Adrenal gland (tissue), 5 donors: ENCODE results near the gene ASH1L.

Experiments
- POLR2A ChIP-seq, 2 donors: fragments of 450-650 bp; IDR thresholded peaks; one replicate each; pipeline ENCODE4 v1.6.1; 2017; ENCODE audit warnings: antibody characterized with exemption in 2 of 2, mild to moderate bottlenecking in 2 of 2, moderate library complexity in 1 of 2
- TF ChIP-seq, protein P1 (sequence below), 6 experiments: fragments of 450-650 bp in 4 of 6; fragments of 200-600 bp in 2 of 6; sonication (generic) in 1 of 6; IDR thresholded peaks; 1 replicate in 5 of 6; 2 replicates in 1 of 6; pipeline versions ENCODE4 v1.5.1 to v1.8.0; 2016 to 2021; ENCODE audit warnings: antibody characterized with exemption in 6 of 6, mild to moderate bottlenecking in 2 of 6, moderate library complexity in 1 of 6
- donor health status: DM: no; HTN: no; CAD: no.

DNA sequence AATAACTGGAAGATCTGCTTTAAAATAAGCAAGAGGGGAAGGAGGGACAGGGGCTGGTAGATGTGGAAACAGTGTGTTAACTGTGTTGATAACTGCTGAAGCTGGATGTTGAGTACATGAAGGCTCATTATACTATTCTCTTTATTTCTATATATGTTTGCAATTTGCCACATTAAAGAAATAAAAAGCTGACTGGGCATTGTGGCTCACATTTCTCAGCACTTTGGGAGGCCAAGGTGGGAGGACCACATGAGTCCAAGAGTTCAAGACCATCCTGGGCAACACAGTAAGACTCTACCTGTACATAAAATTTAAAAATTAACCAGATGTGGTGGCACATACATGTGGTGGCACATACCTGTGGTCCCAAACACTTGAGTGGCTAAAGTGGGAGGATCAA is 6.7 kb downstream of the ASH1L start:
- TF ChIP-seq, protein P1, sequence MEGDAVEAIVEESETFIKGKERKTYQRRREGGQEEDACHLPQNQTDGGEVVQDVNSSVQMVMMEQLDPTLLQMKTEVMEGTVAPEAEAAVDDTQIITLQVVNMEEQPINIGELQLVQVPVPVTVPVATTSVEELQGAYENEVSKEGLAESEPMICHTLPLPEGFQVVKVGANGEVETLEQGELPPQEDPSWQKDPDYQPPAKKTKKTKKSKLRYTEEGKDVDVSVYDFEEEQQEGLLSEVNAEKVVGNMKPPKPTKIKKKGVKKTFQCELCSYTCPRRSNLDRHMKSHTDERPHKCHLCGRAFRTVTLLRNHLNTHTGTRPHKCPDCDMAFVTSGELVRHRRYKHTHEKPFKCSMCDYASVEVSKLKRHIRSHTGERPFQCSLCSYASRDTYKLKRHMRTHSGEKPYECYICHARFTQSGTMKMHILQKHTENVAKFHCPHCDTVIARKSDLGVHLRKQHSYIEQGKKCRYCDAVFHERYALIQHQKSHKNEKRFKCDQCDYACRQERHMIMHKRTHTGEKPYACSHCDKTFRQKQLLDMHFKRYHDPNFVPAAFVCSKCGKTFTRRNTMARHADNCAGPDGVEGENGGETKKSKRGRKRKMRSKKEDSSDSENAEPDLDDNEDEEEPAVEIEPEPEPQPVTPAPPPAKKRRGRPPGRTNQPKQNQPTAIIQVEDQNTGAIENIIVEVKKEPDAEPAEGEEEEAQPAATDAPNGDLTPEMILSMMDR (IDR thresholded peaks at IDR 0.05): no peak
- no peak for TF ChIP-seq POLR2A (IDR thresholded peaks at IDR 0.05)
